T47D (cell line): ENCODE results near the gene KCNE4.

ENCODE experiments used
- DNase-seq, 2 experiments: peaks; one replicate each; pipeline versions ENCODE4 v3.0.0 to v3.0.0-alpha.2; 2011 to 2012; ENCODE audit warnings: low read depth in 1 of 2, low spot score in 1 of 2
- JUND ChIP-seq: IDR thresholded peaks from 2 replicates; pipeline ENCODE4 v1.6.1; 2012; ENCODE audit warnings: low read depth
- in situ Hi-C: cut with HindIII; loops from 2 replicates; pipeline ENCODE4 v1.10.0; 2016; ENCODE audit warnings: low sequenced_read_pairs, low pct_unique_long_range_greater_than_20kb

The KCNE4 gene

DNA sequence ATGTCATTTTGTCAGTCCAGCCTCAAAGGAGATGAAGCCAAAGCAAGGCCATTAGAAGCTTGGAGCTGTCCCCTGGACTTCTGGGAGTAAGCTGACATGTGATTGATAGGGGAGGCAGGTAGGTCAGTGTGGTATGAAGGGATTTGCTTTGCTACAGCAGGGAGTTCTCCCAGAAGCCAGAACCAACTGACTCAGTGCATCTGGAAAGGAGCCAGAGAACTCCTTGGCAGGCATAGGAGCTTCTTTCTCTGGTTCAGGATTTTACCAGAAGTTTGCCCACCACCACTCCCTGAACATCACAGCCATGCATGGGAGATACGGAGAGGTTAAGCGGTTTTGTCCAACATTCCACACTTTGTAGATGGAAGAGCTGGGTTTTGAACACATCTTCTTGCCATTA, 24.5 kb upstream of the KCNE4 start:
- no peak for TF ChIP-seq JUND
- DNase-seq, result peak in 1 of 2 experiments; percentile 30

DNA sequence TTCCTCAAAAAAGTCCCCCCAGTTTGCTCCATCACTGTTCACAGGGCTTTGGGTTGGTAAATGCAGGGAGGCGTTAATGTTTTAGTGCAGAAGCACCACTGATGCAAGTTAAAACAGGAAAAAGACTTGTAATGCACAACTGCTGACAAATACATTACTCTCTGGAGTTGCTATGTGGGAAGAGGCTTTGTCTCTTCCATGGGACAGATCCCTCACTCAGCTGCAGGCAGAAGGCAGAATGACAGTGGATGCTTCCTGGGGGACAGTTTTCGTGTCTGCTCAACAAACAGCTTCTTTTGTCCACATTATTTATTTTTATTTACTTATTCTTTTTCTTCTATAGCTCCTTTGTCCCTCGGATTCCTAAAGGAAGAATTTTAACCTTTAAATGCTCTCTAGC, 22.7 kb upstream of the KCNE4 start:
- DNase-seq, result no peak
- no peak for TF ChIP-seq JUND
- in situ Hi-C loops, result no loop called here

More for the DNA sequence above, 24.5 kb upstream of the KCNE4 start:
- in situ Hi-C loops, result no loop called here

- DNase-seq, result no peak
- TF ChIP-seq JUND, result no peak
- in situ Hi-C loops, result no loop called here
Measured at GRCh38 chr2:223032187-223033142, 19.5 kb upstream of the KCNE4 start.

GRCh38 chr2:223034221-223034975, 17.6 kb upstream of the KCNE4 start:
- DNase-seq, result no peak
- in situ Hi-C loops, result no loop called here
- TF ChIP-seq JUND, result no peak

DNA sequence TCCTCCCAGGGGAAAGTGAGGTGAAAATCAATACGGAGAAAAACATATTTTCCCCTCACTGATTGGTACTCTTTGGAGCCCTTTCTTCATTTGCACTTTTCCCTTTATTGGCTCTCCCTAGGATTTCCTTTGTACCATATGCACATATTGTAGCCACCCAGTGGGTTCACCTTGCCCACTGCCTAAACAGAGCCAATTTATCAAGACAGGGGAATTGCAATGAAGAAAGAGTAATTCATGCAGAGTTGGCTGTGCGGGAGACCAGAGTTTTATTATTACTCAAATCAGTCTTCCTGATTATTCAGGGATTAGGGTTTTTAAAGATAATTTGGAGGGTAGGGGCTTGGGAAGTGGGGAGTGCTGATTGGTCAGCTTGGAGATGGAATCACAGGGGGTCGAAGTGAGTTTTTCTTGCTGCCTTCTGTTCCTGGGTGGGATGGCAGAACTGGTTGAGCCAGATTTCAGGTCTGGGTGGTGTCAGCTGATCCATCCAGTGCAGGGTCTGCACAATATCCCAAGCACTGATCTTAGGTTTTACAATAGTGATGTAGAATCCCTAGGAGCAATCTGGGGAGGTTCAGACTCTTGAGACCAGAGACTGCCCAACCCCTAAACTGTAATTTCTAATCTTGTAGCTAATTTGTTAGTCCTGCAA, 15.1 kb upstream of the KCNE4 start:
- in situ Hi-C loops, result no loop called here
- no peak for DNase-seq
- no peak for TF ChIP-seq JUND

DNA sequence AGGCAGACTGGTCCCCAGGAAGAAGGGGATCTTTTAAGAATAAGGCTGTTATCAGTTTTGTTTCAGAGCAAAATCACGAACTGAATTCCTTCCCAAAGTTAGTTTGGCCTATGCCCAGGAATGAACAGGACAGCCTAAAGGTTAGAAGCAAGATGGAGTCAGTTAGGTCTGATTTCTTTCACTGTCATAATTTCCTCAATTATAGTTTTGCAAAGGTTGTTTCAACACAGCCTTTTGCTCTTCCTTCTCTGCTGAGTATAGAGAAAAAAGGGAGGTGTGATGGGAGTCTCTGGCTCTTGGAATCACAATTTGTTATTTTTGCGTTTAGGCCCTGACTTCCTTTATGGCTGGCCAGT, 14.6 kb upstream of the KCNE4 start:
- in situ Hi-C loops, result no loop called here
- no peak for TF ChIP-seq JUND
- DNase-seq, result no peak

DNA sequence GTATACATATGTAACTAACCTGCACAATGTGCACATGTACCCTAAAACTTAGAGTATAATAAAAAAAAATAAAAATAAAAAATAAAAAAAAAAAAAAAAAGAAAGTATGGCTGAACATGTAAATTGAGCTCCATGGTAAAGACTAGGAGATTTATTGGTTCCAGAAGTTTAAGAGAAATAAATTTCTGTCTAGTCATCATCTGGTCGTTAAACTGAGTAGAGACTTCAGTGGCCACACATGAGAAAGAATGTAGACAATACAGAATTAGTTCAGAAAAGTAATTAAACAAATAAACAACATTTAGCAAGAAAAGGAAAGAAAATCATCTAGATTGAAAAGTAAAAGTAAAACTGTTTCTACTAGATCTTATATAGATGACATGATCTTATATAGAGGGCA, 12.4 kb upstream of the KCNE4 start:
- in situ Hi-C loops, result no loop called here

DNA sequence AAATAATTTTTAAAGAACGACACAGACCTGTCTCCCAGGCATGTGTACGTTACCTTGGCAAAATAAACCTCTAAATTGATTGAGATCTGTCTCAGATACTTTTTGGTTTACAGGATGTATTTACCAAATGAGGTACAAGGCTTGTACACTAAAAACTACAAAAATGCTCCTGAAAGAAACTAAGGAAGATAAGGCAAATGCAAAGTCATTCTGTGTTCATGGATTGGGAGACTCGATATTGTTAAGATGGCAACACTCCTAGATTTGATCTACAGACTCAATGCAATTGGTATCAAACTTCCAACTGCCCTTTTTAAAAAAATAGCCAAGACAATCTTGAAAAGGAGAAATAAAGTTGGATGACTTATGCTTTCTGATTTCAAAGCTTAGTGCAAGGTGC, 11.5 kb upstream of the KCNE4 start:
- DNase-seq, result no peak
- in situ Hi-C loops, result no loop called here
- no peak for TF ChIP-seq JUND

More for the DNA sequence above, 12.4 kb upstream of the KCNE4 start:
- DNase-seq, result no peak
- TF ChIP-seq JUND, result no peak

GRCh38 chr2:223041527-223042109, 10.4 kb upstream of the KCNE4 start:
- no peak for TF ChIP-seq JUND
- in situ Hi-C loops, result no loop called here
- no peak for DNase-seq

DNA sequence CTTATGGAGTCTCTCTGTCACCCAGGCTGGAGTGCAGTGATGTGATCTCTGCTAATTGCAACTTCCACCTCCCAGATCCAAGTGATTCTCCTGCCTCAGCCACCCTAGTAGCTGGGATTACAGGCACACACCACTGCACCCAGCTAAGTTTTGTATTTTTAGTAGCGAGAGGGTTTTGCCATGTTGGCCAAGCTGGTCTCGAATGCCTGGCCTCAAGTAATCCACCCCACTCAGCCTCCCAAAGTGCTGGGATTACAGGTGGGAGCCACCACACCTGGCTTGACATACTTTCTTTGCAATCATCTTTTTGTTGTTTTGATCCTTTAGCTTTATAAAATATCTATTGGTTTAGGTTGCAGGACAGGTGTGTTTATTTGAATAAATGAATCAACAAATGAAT, 9.7 kb upstream of the KCNE4 start:
- no peak for DNase-seq
- TF ChIP-seq JUND, result no peak
- in situ Hi-C loops, result no loop called here

GRCh38 chr2:223042704-223043118, 9.3 kb upstream of the KCNE4 start:
- DNase-seq, result no peak
- TF ChIP-seq JUND, result no peak
- in situ Hi-C loops, result no loop called here

DNA sequence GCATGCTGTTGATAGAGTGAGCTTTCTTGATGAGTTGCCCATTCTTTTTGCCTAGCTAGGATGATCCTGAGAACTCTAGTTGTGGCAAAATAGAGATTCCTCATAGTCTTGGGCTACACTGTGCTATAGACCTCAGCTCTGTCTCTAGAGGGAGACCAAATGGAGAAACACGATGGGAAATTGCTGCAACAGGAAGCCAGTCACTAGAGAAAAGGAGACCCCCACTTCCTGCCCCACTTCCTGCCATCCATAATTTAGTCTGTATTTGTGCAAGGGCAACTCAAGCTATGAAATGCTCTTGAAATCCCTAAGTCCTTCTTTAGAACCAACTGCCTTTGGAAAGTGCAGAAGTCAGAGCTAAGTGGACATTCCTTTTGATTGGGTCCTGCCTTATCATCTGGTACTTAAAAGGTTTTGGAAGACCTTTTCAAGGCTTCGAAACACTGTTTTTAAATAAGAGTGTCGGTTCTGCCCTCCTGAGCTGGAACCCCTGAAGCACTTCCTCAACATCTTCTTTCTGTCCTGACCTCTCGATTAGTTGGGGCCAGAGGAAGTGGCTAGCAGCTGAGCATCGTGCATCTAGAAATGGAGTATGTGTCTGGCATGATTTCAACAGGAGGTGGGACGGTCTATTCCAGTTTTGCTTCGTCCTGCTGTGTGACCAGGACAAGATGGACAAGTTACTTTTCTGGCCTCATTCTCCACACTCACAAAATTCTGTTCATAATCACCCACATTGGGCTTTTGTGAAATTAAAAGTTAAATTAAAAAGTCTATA, 8.6 kb upstream of the KCNE4 start:
- no peak for TF ChIP-seq JUND
- no peak for DNase-seq
- in situ Hi-C loops, result no loop called here
